Retina (tissue), 1 donor: ENCODE measurements around the gene SPTBN1.

Experiments
- DNase-seq: peaks from one replicate; pipeline ENCODE4 v3.0.0-alpha.2; 2016

The SPTBN1 gene

GRCh38 chr2:54434711-54435110 lies 21.4 kb upstream of the SPTBN1 start:
- DNase-seq: no peak

DNA sequence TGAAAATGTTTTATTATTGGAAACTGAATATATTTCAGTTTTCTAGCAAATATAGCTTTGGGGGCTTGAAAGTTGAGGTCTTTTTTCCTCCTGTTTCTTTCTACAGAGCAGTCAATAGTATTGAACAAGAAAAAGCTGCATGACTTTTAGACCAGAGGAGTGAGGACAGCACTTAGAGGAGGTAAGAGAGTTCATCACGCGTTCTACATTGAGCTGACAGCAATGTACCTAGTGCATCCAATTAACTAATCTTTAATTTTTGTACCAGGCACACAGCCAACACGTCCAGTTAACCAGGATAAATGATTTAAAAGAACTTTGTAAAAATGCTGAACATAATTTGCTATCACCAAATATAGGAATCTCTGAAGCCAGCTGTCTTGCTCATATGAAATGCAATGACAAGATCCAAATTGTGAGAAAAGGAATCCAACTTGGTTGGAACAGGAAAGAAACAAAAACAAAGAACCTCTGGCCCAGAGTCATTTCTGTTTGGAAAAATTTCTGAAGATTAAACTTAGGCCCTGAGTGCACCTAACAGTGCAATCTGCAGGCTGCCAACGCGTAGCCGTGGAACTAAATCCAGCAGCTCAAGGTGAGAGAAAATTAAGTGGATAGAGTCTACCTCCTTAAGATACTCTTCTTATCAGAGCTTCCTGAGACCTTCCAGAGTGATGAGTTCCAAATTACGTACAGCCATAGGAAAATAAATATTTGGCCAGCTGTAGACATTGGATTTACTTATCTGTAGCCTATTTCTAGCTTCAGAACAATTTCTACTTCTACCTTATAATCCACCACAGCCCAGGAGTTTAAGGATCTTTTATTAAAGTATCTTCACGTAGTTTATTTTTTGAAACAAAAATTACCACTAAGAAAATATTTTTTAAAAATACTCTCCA lies 20.6 kb upstream of the SPTBN1 start:
- no peak for DNase-seq

DNA sequence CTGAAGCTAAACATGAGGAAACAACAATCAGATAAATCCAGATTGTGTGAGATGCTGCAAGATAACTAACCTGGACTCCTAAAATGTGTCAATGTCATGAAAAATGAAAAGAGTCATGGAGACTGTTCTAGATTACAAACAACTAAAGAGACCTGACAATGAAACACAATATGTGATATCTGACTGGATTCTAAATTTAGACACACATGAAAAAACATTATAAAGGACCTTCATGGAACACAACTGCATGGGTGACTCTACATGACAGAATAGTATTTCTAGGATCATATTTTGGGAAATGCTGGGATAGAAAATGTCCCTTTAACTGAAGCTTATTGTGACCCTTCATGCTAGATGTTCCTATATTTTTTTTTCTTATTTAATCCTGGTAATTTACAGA lies 18.5 kb upstream of the SPTBN1 start:
- no peak for DNase-seq

DNA sequence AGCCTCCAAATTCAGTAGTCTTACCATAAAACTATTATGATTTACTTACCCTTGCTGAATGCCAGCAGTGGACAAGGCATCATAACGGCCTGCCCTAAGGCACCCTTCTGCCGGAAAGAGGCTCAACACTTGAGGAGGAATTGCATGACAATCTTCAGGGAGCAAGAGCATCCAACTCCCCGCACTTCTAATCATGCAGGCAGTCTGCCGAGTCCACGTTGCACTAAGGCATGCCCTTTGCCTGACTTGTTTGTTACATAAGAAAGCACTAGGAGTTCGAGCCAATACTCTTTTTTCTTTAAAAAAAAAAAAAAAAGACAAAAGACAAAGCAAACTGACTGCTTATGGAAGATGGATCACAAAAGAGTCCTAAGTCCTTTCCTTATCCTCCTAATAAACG lies 17.9 kb upstream of the SPTBN1 start:
- no peak for DNase-seq

GRCh38 chr2:54439582-54439981 lies 16.5 kb upstream of the SPTBN1 start:
- DNase-seq: no peak

GRCh38 chr2:54440050-54440449 lies 16.1 kb upstream of the SPTBN1 start:
- no peak for DNase-seq

DNA sequence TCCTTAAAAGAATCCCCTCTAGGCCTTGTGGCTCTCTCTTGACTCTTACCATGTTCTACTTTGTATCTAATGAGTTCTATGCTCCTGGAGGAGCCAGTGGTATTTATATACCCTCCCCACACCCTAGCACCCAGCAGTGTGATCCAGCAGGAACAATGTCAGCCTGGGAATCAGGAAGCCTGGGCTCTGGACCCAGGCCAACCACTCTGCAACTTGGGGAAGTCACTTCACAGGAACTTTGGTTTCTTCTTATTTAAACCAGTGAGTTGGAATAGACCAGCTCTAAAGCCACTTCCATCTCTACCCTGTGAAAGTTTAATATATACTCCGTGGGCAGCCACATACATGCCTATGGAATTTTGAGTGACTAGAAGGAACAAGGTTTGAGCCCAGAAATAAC lies 11.6 kb upstream of the SPTBN1 start:
- DNase-seq: no peak

DNA sequence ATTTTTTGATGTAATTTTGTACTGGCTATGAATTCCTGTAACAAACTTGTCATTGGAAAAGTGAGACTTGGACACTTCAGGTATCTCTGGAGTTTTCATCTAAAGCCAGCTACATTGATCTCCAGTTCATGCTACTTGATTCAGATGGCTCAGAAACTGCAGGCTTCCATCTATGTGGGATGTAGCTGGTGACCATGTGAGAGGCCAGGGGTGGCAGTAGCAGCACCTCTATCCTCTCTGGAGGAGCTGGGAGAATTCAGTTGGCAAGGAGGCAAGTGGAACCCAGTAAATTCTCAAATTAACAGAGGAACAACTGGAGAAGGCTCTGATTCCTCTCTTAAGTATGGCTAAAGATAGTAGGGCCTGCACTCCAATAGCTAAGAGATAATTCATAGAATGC lies 10.0 kb upstream of the SPTBN1 start:
- no peak for DNase-seq

DNA sequence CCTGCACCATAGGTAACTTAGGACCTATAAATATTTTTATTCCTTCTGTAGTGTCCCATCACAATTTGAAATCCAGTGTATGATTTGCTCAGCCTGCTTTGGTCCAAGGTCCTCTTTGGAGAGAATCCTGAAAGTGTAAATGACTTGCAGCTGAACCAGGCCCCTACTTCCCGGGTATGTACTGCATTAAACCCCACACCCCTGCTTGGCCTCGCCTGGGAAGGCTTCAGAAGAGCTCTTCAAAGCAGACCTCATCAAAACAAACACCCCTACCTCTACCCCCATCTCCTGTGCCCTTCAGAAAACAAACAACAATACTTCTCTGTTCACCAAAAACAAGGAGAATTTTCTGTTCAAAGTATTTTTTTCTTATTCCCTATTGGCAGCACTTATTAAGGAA lies 9.5 kb upstream of the SPTBN1 start:
- no peak for DNase-seq

- no peak for DNase-seq
Measured at GRCh38 chr2:54454548-54455130, 1.5 kb upstream of the SPTBN1 start.

DNA sequence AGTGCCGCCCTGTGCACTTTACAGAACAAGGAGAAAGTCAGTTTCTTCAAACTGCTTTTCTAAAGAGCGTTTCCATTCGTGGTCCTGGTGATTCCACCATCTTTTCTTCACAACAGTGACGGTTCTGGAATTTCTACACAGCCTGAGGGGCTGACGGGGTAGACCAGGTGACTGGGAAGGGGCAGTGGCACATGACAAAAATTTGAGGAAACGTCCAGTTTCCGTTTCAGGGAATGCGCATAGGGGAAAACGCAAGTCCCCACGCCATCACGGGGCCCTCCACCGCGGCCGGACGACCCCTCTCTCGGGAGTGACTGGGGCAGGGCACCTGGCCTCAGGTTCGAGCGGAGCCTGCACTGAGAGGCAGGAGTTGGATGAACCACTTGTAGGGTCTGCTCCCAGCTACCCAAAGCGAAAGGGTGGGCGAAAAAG lies 980 bp upstream of the SPTBN1 start:
- DNase-seq: no peak

DNA sequence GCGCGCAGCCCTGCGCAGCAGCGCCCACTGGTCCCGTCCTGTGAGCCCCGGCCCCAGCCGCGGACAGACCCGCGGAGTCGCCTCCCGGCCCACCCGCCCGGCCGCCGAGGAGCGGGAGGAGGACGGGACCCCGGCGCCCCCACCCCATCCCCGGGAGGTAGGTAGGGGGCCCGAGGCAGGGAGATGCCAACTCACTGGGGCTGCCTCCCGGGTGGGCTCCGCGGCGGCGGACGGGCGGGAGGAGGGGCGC lies 160 bp downstream of the SPTBN1 start:
- no peak for DNase-seq

GRCh38 chr2:54456612-54457322 lies 640 bp downstream of the SPTBN1 start:
- peak; percentile 75 for DNase-seq

GRCh38 chr2:54457323-54458023 lies 1.3 kb downstream of the SPTBN1 start:
- DNase-seq: peak; percentile 83

DNA sequence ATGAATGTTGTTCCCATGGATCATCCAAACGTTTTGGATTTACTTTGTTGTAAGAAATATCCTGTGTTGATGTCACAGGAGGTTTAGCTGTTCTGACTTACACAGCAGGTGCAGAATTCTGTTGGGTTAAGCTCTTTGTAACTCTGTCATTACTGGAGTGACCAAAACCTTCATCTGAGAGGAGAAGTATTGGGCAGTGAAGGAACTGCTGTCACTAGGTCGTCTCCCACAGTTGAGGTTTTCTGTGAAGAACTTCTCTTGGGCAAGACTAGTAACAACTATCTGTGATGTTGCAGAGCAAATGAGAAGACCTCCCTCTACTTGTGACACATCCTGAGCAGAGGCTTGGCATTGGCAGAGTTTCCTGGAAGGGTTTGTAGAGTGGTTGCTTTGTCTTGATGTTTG lies 2.9 kb downstream of the SPTBN1 start:
- DNase-seq: no peak

DNA sequence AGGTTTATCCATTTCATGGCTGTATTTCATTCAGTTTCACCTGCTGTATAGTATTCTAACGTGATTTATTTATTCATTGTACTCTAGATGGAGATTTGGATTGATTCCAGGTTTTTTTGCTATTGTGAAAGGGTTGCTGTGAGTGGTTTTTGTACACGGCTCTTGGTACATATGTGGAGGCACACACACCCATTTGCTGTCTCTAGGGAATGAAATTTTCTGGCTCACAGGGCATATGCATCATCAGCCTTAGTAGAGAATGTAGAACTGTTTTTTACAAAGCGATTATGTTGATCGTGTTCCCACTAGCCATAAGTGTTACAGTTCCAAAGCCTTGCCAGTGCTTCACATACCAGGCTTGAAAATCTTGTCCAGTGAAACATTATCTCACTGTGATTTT lies 5.1 kb downstream of the SPTBN1 start:
- DNase-seq: no peak

DNA sequence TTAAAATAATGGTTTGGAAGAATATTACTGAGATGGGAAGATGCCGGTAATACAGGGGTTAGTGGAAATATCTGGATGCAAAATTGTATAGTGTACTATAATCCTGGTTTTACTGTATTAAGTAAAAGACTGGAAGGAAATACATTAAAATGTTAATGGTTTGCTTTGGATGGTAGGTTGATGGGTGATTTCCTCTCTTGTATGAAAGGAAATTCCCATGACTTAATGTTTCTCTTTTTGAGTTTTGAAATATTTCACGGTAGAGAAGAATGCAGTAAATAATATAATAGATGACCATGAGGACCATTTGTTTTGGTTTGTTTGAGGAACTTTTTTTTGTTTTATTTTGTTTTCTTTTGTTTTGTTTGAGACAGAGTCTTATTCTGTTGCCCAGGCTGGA lies 8.2 kb downstream of the SPTBN1 start:
- no peak for DNase-seq

DNA sequence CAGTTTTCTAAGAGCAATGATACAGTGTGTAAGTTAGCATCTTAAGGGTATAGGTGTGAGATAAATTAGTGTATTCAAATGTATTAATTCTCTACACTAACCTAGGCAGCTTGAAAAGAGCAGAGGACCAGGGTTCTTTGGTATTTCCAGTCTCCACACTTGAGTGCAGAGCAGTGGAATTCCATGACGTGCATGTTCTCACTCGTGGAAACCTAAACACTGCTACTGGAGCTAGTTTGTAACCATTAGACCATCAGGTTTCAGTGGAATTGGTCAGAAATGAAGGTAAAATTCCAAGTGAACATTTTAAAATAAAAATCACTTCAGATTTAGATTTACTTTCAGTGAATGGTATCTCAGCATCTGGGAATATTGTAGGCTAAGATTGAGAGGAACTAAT lies 9.0 kb downstream of the SPTBN1 start:
- DNase-seq: no peak

DNA sequence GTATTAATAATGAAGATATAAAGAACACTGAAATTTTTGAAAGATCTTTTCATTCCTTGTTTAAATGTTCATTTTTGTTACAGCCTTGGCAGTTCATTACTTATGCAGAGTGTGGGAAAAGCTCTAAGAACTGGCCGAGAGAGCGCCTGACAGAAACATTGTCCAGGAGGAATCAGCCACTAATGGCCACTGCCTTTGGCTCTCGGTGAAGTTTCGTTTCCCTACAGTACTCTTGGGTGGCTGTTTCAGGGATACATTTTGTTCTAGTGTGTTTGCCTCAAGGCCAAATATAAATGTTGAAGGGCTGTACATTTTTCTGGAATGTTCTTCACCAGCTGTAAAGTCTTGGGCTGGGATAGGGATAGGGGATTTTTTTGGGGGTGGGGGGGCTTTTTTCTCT lies 10.7 kb downstream of the SPTBN1 start:
- DNase-seq: no peak

- no peak for DNase-seq
Measured at GRCh38 chr2:54468673-54469072, 12.5 kb downstream of the SPTBN1 start.

DNA sequence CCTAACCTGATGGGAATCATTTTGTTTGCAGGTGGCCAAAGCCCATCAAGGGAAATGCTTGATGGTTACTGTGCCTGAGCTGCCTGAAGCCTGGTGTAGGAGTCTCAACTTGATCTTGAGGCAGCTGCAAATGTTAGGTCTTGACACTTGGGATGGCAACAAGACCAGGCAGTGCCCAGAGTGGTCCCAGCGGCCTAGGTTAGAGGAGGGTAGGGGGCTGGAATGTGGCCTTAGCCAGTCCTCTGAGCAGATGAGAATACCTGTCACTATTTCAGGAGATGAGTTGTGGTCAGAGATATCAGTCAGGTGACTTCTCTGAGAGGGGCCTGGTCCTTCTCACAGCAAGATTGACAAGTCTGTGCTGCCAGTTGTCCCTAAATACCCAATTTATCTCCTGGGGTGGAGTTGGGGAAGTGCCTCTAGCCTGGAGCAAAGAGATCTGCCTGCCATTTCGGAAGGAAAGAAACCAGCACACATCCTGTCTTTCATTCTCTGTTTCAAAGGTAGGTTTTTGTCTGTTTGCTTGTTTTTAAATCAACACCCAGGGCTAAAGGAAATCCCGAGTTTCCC lies 13.4 kb downstream of the SPTBN1 start:
- DNase-seq: no peak

GRCh38 chr2:54470266-54470938 lies 14.3 kb downstream of the SPTBN1 start:
- DNase-seq: no peak
